Muscle layer of colon (tissue), 2 donors: Measurements from ENCODE around the gene TGFBR3.

ENCODE experiments used
- H3K27ac ChIP-seq: one replicate; pipeline ENCODE4 v1.7.0; 2013; ENCODE audit warnings: low read depth, mild to moderate bottlenecking, low read length, moderate library complexity
- H3K27me3 ChIP-seq, 2 donors: one replicate each; pipeline ENCODE4 v1.7.0; 2013; ENCODE audit warnings: low read length in 2 of 2, mild to moderate bottlenecking in 2 of 2; ENCODE audit not compliant: insufficient read depth in 2 of 2, control insufficient read depth in 1 of 2
- H3K36me3 ChIP-seq: one replicate; pipeline ENCODE4 v1.7.0; 2013; ENCODE audit warnings: mild to moderate bottlenecking, low read length; ENCODE audit not compliant: insufficient read depth
- H3K4me1 ChIP-seq: one replicate; pipeline ENCODE4 v1.7.0; 2013; ENCODE audit warnings: mild to moderate bottlenecking, low read length; ENCODE audit not compliant: insufficient read depth
- H3K4me3 ChIP-seq, 2 donors: one replicate each; pipeline ENCODE4 v1.7.0; 2013; ENCODE audit warnings: low read length in 2 of 2, low read depth in 1 of 2, mild to moderate bottlenecking in 1 of 2, moderate library complexity in 1 of 2
- H3K9ac ChIP-seq: one replicate; pipeline ENCODE4 v1.7.0; 2013; ENCODE audit warnings: low read length
- H3K9me3 ChIP-seq: one replicate; pipeline ENCODE4 v1.7.0; 2013; ENCODE audit warnings: mild to moderate bottlenecking, low read length
- donor health status: abdominal sarcoma.
- donor health status: Adenocarcinoma of cecum.

Gene TGFBR3

GRCh38 chr1:91879733-91880132 lies 6.2 kb downstream of the TGFBR3 start:
- H3K36me3 ChIP-seq = no peaks in the 10 kb centered on the region
- H3K9me3 ChIP-seq = no peaks in the 10 kb centered on the region
- no peak overlapping the region for H3K4me3 ChIP-seq
- no peaks in the 10 kb centered on the region for H3K27me3 ChIP-seq
- no peak overlapping the region for H3K27ac ChIP-seq
- H3K4me1 ChIP-seq = peaks cover 49% of the 10 kb centered on the region
- H3K9ac ChIP-seq = no peak overlapping the region

GRCh38 chr1:91877574-91878208 lies 8.3 kb downstream of the TGFBR3 start:
- peaks cover 43% of the 10 kb centered on the region for H3K4me1 ChIP-seq
- no peak overlapping the region for H3K9ac ChIP-seq
- no peaks in the 10 kb centered on the region for H3K36me3 ChIP-seq
- H3K27me3 ChIP-seq = no peaks in the 10 kb centered on the region
- no peaks in the 10 kb centered on the region for H3K9me3 ChIP-seq
- no peak overlapping the region for H3K4me3 ChIP-seq
- H3K27ac ChIP-seq = no peak overlapping the region

- no peaks in the 10 kb centered on the region for H3K9me3 ChIP-seq
- no peak overlapping the region for H3K4me3 ChIP-seq
- H3K27ac ChIP-seq = no peak overlapping the region
- no peak overlapping the region for H3K9ac ChIP-seq
- no peaks in the 10 kb centered on the region for H3K27me3 ChIP-seq
- H3K36me3 ChIP-seq = no peaks in the 10 kb centered on the region
- H3K4me1 ChIP-seq = peaks cover 50% of the 10 kb centered on the region
These were observed 9.0 kb downstream of the TGFBR3 start for GRCh38 chr1:91876781-91877573.

- Histone ChIP-seq H3K9ac (no peak overlapping the region), H3K4me3 (no peak overlapping the region), H3K36me3 (no peaks in the 10 kb centered on the region), H3K27ac (no peak overlapping the region), H3K9me3 (no peaks in the 10 kb centered on the region), H3K4me1 (peaks cover 55% of the 10 kb centered on the region), H3K27me3 (no peaks in the 10 kb centered on the region)
These were observed 9.9 kb downstream of the TGFBR3 start for GRCh38 chr1:91876040-91876470.

GRCh38 chr1:91874167-91874566 lies 11.8 kb downstream of the TGFBR3 start:
- Histone ChIP-seq H3K4me1 (peaks cover 45% of the 10 kb centered on the region), H3K9me3 (no peaks in the 10 kb centered on the region), H3K9ac (no peak overlapping the region), H3K27me3 (no peaks in the 10 kb centered on the region), H3K27ac (no peak overlapping the region), H3K36me3 (peaks cover 2% of the 10 kb centered on the region), H3K4me3 (no peak overlapping the region)

- no peak overlapping the region for H3K4me3 ChIP-seq
- no peak overlapping the region for H3K27ac ChIP-seq
- H3K9me3 ChIP-seq = no peaks in the 10 kb centered on the region
- H3K27me3 ChIP-seq = no peaks in the 10 kb centered on the region
- H3K36me3 ChIP-seq = peaks cover 4% of the 10 kb centered on the region
- no peak overlapping the region for H3K9ac ChIP-seq
- peaks cover 29% of the 10 kb centered on the region for H3K4me1 ChIP-seq
These were observed 13.3 kb downstream of the TGFBR3 start for GRCh38 chr1:91872559-91873081.

GRCh38 chr1:91872000-91872399 lies 14.0 kb downstream of the TGFBR3 start:
- Histone ChIP-seq H3K4me1 (peaks cover 29% of the 10 kb centered on the region), H3K9ac (no peak overlapping the region), H3K27ac (no peak overlapping the region), H3K4me3 (no peak overlapping the region), H3K27me3 (no peaks in the 10 kb centered on the region), H3K36me3 (peaks cover 4% of the 10 kb centered on the region), H3K9me3 (no peaks in the 10 kb centered on the region)

- Histone ChIP-seq H3K4me3 (no peak overlapping the region), H3K9ac (no peak overlapping the region), H3K9me3 (no peaks in the 10 kb centered on the region), H3K27ac (no peak overlapping the region), H3K36me3 (peaks cover 4% of the 10 kb centered on the region), H3K27me3 (no peaks in the 10 kb centered on the region), H3K4me1 (peaks cover 35% of the 10 kb centered on the region)
These were observed 15.6 kb downstream of the TGFBR3 start for GRCh38 chr1:91870322-91870721.

GRCh38 chr1:91866425-91866824 lies 19.5 kb downstream of the TGFBR3 start:
- Histone ChIP-seq H3K9ac (no peak overlapping the region), H3K27me3 (no peaks in the 10 kb centered on the region), H3K27ac (peak overlapping the region; percentile 7), H3K9me3 (no peaks in the 10 kb centered on the region), H3K4me3 (no peak overlapping the region), H3K36me3 (peaks cover 4% of the 10 kb centered on the region), H3K4me1 (peaks cover 38% of the 10 kb centered on the region)

- Histone ChIP-seq H3K27ac (peak overlapping the region; percentile 41), H3K4me1 (peaks cover 32% of the 10 kb centered on the region)
These were observed 21.8 kb downstream of the TGFBR3 start for GRCh38 chr1:91864017-91864700.

GRCh38 chr1:91863498-91863897 lies 22.5 kb downstream of the TGFBR3 start:
- Histone ChIP-seq H3K27me3 (no peaks in the 10 kb centered on the region), H3K36me3 (peaks cover 5% of the 10 kb centered on the region), H3K9ac (no peak overlapping the region), H3K4me3 (no peak overlapping the region), H3K9me3 (no peaks in the 10 kb centered on the region), H3K27ac (peak overlapping the region; percentile 41), H3K4me1 (peaks cover 32% of the 10 kb centered on the region)

More at GRCh38 chr1:91864017-91864700, 21.8 kb downstream of the TGFBR3 start:
- peak overlapping the region in 1 of 2 donors; percentile 32 for H3K4me3 ChIP-seq
- peaks cover 7% of the 10 kb centered on the region for H3K36me3 ChIP-seq
- no peaks in the 10 kb centered on the region for H3K9me3 ChIP-seq
- H3K27me3 ChIP-seq = no peaks in the 10 kb centered on the region
- no peak overlapping the region for H3K9ac ChIP-seq
